Measurements from ENCODE around the gene MRPL55.

MRPL55 gene

DNA sequence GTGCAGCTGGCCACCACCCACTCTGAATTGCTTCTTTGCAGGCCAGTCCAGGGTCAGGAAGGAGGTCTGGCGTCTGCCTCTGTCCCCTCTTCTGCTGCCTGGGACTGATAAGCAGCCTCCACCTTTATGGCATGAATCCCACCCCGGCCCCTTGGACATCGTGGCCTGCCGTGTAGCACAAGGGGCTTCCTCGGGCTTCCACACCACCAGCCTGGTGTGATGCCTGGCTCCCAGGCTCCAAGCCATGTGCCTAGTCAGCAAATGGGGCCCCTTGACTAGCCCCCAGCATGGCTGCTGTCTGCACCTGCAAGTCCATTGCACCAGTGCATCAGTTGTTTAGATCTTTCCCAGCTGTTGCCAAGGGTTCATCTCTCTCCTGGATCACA is 36.4 kb downstream of the MRPL55 start:
- TF ChIP-seq YY1 (IDR thresholded peaks at IDR 0.05; ENCODE audit: low read depth) (no peak), TCF12 (IDR thresholded peaks at IDR 0.05; ENCODE audit: low read depth) (no peak), CEBPB (IDR thresholded peaks at IDR 0.05) (no peak), TAF1 (IDR thresholded peaks at IDR 0.05; ENCODE audit: low read depth) (no peak), EP300 (IDR thresholded peaks at IDR 0.05; ENCODE audit: borderline replicate concordance) (no peak)
- TF ChIP-seq, protein P1, sequence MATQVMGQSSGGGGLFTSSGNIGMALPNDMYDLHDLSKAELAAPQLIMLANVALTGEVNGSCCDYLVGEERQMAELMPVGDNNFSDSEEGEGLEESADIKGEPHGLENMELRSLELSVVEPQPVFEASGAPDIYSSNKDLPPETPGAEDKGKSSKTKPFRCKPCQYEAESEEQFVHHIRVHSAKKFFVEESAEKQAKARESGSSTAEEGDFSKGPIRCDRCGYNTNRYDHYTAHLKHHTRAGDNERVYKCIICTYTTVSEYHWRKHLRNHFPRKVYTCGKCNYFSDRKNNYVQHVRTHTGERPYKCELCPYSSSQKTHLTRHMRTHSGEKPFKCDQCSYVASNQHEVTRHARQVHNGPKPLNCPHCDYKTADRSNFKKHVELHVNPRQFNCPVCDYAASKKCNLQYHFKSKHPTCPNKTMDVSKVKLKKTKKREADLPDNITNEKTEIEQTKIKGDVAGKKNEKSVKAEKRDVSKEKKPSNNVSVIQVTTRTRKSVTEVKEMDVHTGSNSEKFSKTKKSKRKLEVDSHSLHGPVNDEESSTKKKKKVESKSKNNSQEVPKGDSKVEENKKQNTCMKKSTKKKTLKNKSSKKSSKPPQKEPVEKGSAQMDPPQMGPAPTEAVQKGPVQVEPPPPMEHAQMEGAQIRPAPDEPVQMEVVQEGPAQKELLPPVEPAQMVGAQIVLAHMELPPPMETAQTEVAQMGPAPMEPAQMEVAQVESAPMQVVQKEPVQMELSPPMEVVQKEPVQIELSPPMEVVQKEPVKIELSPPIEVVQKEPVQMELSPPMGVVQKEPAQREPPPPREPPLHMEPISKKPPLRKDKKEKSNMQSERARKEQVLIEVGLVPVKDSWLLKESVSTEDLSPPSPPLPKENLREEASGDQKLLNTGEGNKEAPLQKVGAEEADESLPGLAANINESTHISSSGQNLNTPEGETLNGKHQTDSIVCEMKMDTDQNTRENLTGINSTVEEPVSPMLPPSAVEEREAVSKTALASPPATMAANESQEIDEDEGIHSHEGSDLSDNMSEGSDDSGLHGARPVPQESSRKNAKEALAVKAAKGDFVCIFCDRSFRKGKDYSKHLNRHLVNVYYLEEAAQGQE (IDR thresholded peaks at IDR 0.05; ENCODE audit: low read depth) = no peak
- TF ChIP-seq, protein P2, sequence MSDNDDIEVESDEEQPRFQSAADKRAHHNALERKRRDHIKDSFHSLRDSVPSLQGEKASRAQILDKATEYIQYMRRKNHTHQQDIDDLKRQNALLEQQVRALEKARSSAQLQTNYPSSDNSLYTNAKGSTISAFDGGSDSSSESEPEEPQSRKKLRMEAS (IDR thresholded peaks at IDR 0.05) = no peak

DNA sequence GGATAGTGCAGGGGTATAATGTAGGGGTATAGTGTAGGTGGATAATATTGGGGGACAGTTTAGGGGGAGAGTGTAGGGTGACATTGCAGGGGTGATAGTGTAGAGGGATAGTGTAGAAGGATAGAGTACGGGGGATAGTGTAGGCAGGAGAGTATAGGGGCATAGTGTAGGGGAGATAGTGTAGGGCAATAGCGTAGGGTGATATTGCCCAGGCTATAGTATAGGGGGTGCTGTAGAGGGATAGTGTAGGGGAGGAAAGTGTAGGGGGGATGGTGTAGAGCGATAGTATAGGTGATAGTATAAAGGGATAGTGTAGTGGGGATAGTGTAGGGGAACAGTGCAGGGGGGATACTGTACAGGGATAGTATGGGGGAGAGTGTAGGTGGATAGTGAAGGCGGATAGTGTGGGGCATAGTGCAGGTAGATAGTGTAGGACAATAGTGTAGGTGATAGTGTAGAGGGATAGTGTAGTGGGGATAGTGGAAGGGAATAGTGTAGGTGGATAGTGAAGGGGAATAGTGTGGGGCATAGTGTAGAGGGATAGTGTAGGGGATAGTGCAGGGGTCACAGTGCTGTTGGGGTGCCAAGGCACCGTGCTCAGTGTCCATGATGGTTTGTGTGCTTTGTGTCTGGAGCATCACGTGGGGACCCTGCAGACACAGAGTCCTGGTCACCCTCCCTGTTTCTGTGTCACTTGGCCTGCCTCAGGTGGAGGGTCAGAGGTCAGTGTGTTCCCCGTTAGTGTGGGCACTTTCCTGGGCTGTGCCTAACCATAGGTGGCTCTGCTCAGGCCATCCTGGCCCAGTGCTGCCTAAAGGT is 37.1 kb downstream of the MRPL55 start:
- TF ChIP-seq EGR1 (IDR thresholded peaks at IDR 0.05) (no peak), RAD21 (IDR thresholded peaks at IDR 0.05; ENCODE audit: low read depth) (no peak), CREB1 (IDR thresholded peaks at IDR 0.05; ENCODE audit: low read depth) (no peak), NFIC (IDR thresholded peaks at IDR 0.05) (no peak)

DNA sequence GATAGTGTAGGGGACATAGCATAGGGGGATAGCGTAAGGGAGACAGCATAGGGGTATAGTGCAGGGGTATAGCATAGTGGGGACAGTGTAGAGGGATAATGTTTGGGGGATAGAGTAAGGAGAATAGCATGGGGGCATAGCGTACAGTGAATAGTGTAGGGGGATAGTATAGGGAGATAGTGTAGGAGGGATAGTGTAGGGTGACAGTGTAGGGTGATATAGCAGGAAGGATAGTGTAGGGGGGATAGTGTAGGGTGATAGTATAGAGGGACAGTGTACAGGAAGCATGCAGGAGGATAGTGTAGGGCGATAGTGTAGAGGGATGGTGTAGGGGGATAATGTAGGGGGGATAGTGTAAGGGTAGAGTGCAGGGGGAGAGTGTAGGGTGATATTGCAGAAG is 38.2 kb downstream of the MRPL55 start:
- no peak for TF ChIP-seq TCF12 (IDR thresholded peaks at IDR 0.05; ENCODE audit: low read depth)
- no peak for TF ChIP-seq TAF1 (IDR thresholded peaks at IDR 0.05; ENCODE audit: low read depth)
- no peak for TF ChIP-seq EGR1 (IDR thresholded peaks at IDR 0.05)
- TF ChIP-seq EP300 (IDR thresholded peaks at IDR 0.05; ENCODE audit: borderline replicate concordance) = no peak
- no peak for TF ChIP-seq NFIC (IDR thresholded peaks at IDR 0.05)
- TF ChIP-seq CEBPB (IDR thresholded peaks at IDR 0.05) = no peak
- TF ChIP-seq, protein P2 (IDR thresholded peaks at IDR 0.05) = no peak
- no peak for TF ChIP-seq FOXM1 (IDR thresholded peaks at IDR 0.05; ENCODE audit: borderline replicate concordance, low read depth)
- TF ChIP-seq RAD21 (IDR thresholded peaks at IDR 0.05; ENCODE audit: low read depth) = no peak
- no peak for TF ChIP-seq TEAD4 (IDR thresholded peaks at IDR 0.05)
- TF ChIP-seq, protein P3, sequence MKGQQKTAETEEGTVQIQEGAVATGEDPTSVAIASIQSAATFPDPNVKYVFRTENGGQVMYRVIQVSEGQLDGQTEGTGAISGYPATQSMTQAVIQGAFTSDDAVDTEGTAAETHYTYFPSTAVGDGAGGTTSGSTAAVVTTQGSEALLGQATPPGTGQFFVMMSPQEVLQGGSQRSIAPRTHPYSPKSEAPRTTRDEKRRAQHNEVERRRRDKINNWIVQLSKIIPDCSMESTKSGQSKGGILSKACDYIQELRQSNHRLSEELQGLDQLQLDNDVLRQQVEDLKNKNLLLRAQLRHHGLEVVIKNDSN (IDR thresholded peaks at IDR 0.05) = no peak
- no peak for TF ChIP-seq ZBTB7A (IDR thresholded peaks at IDR 0.05; ENCODE audit: low read depth)
- TF ChIP-seq CREB1 (IDR thresholded peaks at IDR 0.05; ENCODE audit: low read depth) = no peak
- TF ChIP-seq YY1 (IDR thresholded peaks at IDR 0.05; ENCODE audit: low read depth) = no peak
- TF ChIP-seq, protein P1 (IDR thresholded peaks at IDR 0.05; ENCODE audit: low read depth) = no peak

DNA sequence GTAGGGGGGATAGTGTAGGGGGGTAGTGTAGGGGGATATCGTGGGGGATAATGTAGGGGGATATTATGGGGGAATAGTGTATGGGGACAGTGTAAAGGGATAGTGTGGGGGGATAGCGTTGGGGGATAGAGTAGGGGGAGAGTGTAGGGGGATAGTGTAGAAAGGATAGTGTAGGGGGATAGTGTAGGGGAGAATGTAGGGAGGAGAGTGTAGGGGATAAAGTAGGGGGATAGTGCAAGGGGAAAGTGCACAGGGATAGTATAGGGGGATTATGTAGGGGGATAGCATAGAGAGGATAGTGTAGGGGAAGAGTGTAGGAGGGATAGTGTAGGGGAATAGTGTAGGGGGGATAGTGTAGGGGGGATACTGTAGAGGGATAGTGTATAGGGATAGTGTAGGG is 38.9 kb downstream of the MRPL55 start:
- TF ChIP-seq TEAD4 (IDR thresholded peaks at IDR 0.05) (no peak), CEBPB (IDR thresholded peaks at IDR 0.05) (no peak), EGR1 (IDR thresholded peaks at IDR 0.05) (no peak)

DNA sequence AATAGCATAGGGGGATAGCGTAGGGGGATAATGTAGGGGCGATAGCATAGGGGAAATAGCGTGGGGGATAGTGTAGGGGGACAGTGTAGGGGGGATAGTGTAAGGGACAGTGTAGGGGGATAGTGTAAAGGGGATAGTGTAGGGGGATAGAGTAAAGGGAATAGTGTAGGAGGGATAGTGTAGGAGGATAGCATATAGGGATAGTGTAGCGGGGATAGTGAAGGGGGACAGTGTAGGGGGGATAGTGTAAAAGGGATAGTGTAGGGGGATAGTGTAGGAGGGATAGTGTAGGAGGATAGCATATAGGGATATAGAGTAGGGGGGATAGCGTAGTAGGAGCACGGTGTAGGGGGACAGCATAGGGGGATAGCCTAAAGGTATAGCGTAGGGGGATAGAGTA is 40.7 kb downstream of the MRPL55 start:
- TF ChIP-seq EGR1 (IDR thresholded peaks at IDR 0.05) (no peak), TEAD4 (IDR thresholded peaks at IDR 0.05) (no peak), FOXM1 (IDR thresholded peaks at IDR 0.05; ENCODE audit: borderline replicate concordance, low read depth) (no peak), TCF12 (IDR thresholded peaks at IDR 0.05; ENCODE audit: low read depth) (no peak)
- TF ChIP-seq, protein P1 (IDR thresholded peaks at IDR 0.05; ENCODE audit: low read depth) = no peak
- TF ChIP-seq, protein P3 (IDR thresholded peaks at IDR 0.05) = no peak
